ENCODE measurements around the gene SNAPC1.
"Not testable (repeated sequence)": the region's sequence is repeated elsewhere in the genome, so short reads cannot be mapped to it uniquely, and the experiment has no call there.

The SNAPC1 gene

GRCh38 chr14:61750708-61751474 is 11.3 kb upstream of the SNAPC1 start:
- peak; percentile 87 for DNase-seq

GRCh38 chr14:61751475-61751989 is 10.7 kb upstream of the SNAPC1 start:
- DNase-seq: no peak

GRCh38 chr14:61752626-61753025 is 9.6 kb upstream of the SNAPC1 start:
- DNase-seq: no peak

- no peak for DNase-seq
These were observed 8.6 kb upstream of the SNAPC1 start for GRCh38 chr14:61753631-61754030.

- DNase-seq: no peak
These were observed 7.4 kb upstream of the SNAPC1 start for GRCh38 chr14:61754627-61755381.

- DNase-seq: not testable (repeated sequence)
These were observed 6.9 kb upstream of the SNAPC1 start for GRCh38 chr14:61755382-61755742.

- DNase-seq: no peak
These were observed 6.1 kb upstream of the SNAPC1 start for GRCh38 chr14:61756135-61756534.

- no peak for DNase-seq
These were observed 2.3 kb upstream of the SNAPC1 start for GRCh38 chr14:61759878-61760277.

GRCh38 chr14:61761557-61761956 is 663 bp upstream of the SNAPC1 start:
- no peak for DNase-seq

GRCh38 chr14:61764342-61765122 is 2.3 kb downstream of the SNAPC1 start:
- DNase-seq: no peak

- no peak for DNase-seq
These were observed 3.2 kb downstream of the SNAPC1 start for GRCh38 chr14:61765225-61765943.

GRCh38 chr14:61766151-61766550 is 3.9 kb downstream of the SNAPC1 start:
- DNase-seq: no peak

GRCh38 chr14:61768240-61768639 is 6.0 kb downstream of the SNAPC1 start:
- DNase-seq: no peak

- DNase-seq: no peak
These were observed 7.7 kb downstream of the SNAPC1 start for GRCh38 chr14:61769893-61770292.

GRCh38 chr14:61774861-61775260 is 12.6 kb downstream of the SNAPC1 start:
- no peak for DNase-seq

- DNase-seq: no peak
These were observed 17.9 kb downstream of the SNAPC1 start for GRCh38 chr14:61780125-61780524.

- no peak for DNase-seq
These were observed 35.1 kb downstream of the SNAPC1 start for GRCh38 chr14:61797309-61797708.

- DNase-seq: no peak
These were observed 39.9 kb downstream of the SNAPC1 start for GRCh38 chr14:61802010-61802568.

GRCh38 chr14:61803755-61804154 is 41.5 kb downstream of the SNAPC1 start:
- DNase-seq: no peak

GRCh38 chr14:61805451-61805850 is 43.2 kb downstream of the SNAPC1 start:
- DNase-seq: no peak

GRCh38 chr14:61811882-61812346 is 49.7 kb downstream of the SNAPC1 start:
- no peak for DNase-seq
